ENCODE measurements around the gene OR4K1. TPM values are rescaled to one million over a fixed set of nuclear protein-coding genes. Genes with fewer than 3 reads are reported as not detected.

Gene OR4K1
- polyA plus RNA-seq, 1 donor from 2014 or later = not detected

- no peak overlapping the region for H3K4me3 ChIP-seq (ENCODE audit: low read length)
- H4K20me1 ChIP-seq (ENCODE audit: insufficient read depth) = no peaks in the 10 kb centered on the region
- no peak overlapping the region for H3K27ac ChIP-seq (ENCODE audit: low read length)
- TF ChIP-seq TAF1 (IDR thresholded peaks at IDR 0.05; ENCODE audit: low read depth) (no peak), EP300 (conservative IDR thresholded peaks at IDR 0.05; ENCODE audit: poor library complexity, severe bottlenecking) (no peak), POLR2AphosphoS5 (IDR thresholded peaks at IDR 0.05) (no peak), REST (IDR thresholded peaks at IDR 0.05; ENCODE audit: borderline replicate concordance) (no peak), RAD21 (conservative IDR thresholded peaks at IDR 0.05) (no peak), MXI1 (conservative IDR thresholded peaks at IDR 0.05; ENCODE audit: poor library complexity, severe bottlenecking) (no peak), SMC3 (conservative IDR thresholded peaks at IDR 0.05; ENCODE audit: poor library complexity) (no peak), EZH2 (IDR thresholded peaks at IDR 0.05; ENCODE audit: borderline replicate concordance, insufficient read depth, low read length, poor library complexity, severe bottlenecking) (no peak)
- TF ChIP-seq, protein P1, sequence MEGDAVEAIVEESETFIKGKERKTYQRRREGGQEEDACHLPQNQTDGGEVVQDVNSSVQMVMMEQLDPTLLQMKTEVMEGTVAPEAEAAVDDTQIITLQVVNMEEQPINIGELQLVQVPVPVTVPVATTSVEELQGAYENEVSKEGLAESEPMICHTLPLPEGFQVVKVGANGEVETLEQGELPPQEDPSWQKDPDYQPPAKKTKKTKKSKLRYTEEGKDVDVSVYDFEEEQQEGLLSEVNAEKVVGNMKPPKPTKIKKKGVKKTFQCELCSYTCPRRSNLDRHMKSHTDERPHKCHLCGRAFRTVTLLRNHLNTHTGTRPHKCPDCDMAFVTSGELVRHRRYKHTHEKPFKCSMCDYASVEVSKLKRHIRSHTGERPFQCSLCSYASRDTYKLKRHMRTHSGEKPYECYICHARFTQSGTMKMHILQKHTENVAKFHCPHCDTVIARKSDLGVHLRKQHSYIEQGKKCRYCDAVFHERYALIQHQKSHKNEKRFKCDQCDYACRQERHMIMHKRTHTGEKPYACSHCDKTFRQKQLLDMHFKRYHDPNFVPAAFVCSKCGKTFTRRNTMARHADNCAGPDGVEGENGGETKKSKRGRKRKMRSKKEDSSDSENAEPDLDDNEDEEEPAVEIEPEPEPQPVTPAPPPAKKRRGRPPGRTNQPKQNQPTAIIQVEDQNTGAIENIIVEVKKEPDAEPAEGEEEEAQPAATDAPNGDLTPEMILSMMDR (IDR thresholded peaks at IDR 0.05; ENCODE audit: poor library complexity, severe bottlenecking) = no peak
- H3K4me2 ChIP-seq (ENCODE audit: low read length) = no peak overlapping the region
- H3K27me3 ChIP-seq (ENCODE audit: insufficient read depth, low read depth, low read length) = no peaks in the 10 kb centered on the region
- H3K9ac ChIP-seq (ENCODE audit: low read length) = no peak overlapping the region
- H3K9me2 ChIP-seq (ENCODE audit: insufficient read depth, low read length) = no peaks in the 10 kb centered on the region
- H3K9me3 ChIP-seq (ENCODE audit: low read length) = no peaks in the 10 kb centered on the region
- H3F3A ChIP-seq (ENCODE audit: insufficient read depth, low read length, poor library complexity, severe bottlenecking) = no peaks in the 10 kb centered on the region
- no peak overlapping the region for H2AFZ ChIP-seq (ENCODE audit: low read depth, low read length)
- H3K36me3 ChIP-seq (ENCODE audit: insufficient read depth, low read length) = no peaks in the 10 kb centered on the region
- H3K79me2 ChIP-seq (replicated peaks; ENCODE audit: insufficient read depth, low read length) = no peaks in the 10 kb centered on the region
Measured at GRCh38 chr14:19918553-19919264, 12.0 kb upstream of the OR4K1 start.

GRCh38 chr14:19920021-19920657 lies 10.6 kb upstream of the OR4K1 start, which contains the start of gene OR4K5:
OR4K5 (plus strand) TSS chr14:19920607; CDS start chr14:19920607, 0 bp downstream.
- Histone ChIP-seq H3K27ac (ENCODE audit: low read length) (no peak within 1 kb of the TSS), H3K27me3 (ENCODE audit: insufficient read depth, low read depth, low read length) (no peaks in the 10 kb centered on the region), H3K79me2 (replicated peaks; ENCODE audit: insufficient read depth, low read length) (no peaks in the 10 kb centered on the region), H3K4me2 (ENCODE audit: low read length) (no peak within 1 kb of the TSS), H3K36me3 (ENCODE audit: insufficient read depth, low read length) (no peaks in the 10 kb centered on the region), H4K20me1 (ENCODE audit: insufficient read depth) (no peaks in the 10 kb centered on the region), H3K9ac (ENCODE audit: low read length) (no peak within 1 kb of the TSS), H3K9me3 (ENCODE audit: low read length) (no peaks in the 10 kb centered on the region), H2AFZ (ENCODE audit: low read depth, low read length) (no peak within 1 kb of the TSS), H3K9me2 (ENCODE audit: insufficient read depth, low read length) (no peaks in the 10 kb centered on the region), H3F3A (ENCODE audit: insufficient read depth, low read length, poor library complexity, severe bottlenecking) (no peaks in the 10 kb centered on the region), H3K4me3 (ENCODE audit: low read length) (no peak within 1 kb of the TSS)
- TF ChIP-seq EZH2 (IDR thresholded peaks at IDR 0.05; ENCODE audit: borderline replicate concordance, insufficient read depth, low read length, poor library complexity, severe bottlenecking) (no peak), TAF1 (IDR thresholded peaks at IDR 0.05; ENCODE audit: low read depth) (no peak)
